GM12878 (cell line): ENCODE data around the gene ZBTB16. TPM values are rescaled to one million over a fixed set of nuclear protein-coding genes. Genes with fewer than 3 reads are reported as not detected.

Experiments
- ATAC-seq: fragments of 200-7000 bp; cut with Tn5 transposase; 3 replicates; pipeline ENCODE4 v1.9.1; 2020; ENCODE audit warnings: mild to moderate bottlenecking, moderate library complexity
- BruUV-seq: library from RNA; stranded (reverse); fragments of 400-500 nt; replicated peaks from 2 replicates; lab custom pipeline; 2021; lab: Mats Ljungman, UMichigan
- CTCF ChIA-PET: fragments of 300-600 bp; sonication (Branson Sonifier 250); formaldehyde crosslinking; extraction: SDS; loops from one replicate; lab custom pipeline; 2021; ENCODE audit warnings: inconsistent platforms; lab: Yijun Ruan, JAX
- POLR2A ChIA-PET: fragments of 350-600 bp; formaldehyde crosslinking; extraction: SDS; loops from one replicate; lab custom pipeline; 2021; ENCODE audit warnings: inconsistent platforms; lab: Charles Lee
- RAD21 ChIA-PET: fragments of 300-600 bp; sonication (Branson Sonifier 250); formaldehyde crosslinking; loops from one replicate; lab custom pipeline; 2023; ENCODE audit warnings: antibody characterized with exemption; ENCODE audit not compliant: unreplicated experiment; lab: Charles Lee
- SMC1A ChIA-PET: fragments of 300-600 bp; sonication (Branson Sonifier 250); formaldehyde crosslinking; loops from one replicate; lab custom pipeline; 2023; ENCODE audit not compliant: unreplicated experiment, uncharacterized antibody; lab: Charles Lee
- DNase-seq: peaks from one replicate; pipeline ENCODE4 v3.0.0-alpha.2; 2011; ENCODE audit warnings: low read depth, low spot score
- FAIRE-seq: peaks from 3 replicates; lab custom pipeline; 2011; peaks lifted over from hg19 to GRCh38; lab: Jason Lieb, UNC
- H2AFZ ChIP-seq: 2 replicates; pipeline ENCODE4 v1.6.0; 2011; ENCODE audit warnings: low read depth, low read length, control low read depth; ENCODE audit not compliant: control insufficient read depth
- H3K27ac ChIP-seq: 2 replicates; pipeline ENCODE4 v1.5.1; 2011; ENCODE audit warnings: control low read depth; ENCODE audit not compliant: control insufficient read depth, insufficient read depth
- H3K27me3 ChIP-seq, 2 experiments: replicated peaks in 1 of 2; 2 replicates each; pipeline versions ENCODE4 v1.6.0 to v1.6.1; 2011; ENCODE audit warnings: low read length in 1 of 2; ENCODE audit not compliant: control insufficient read depth in 2 of 2, insufficient read depth in 2 of 2
- H3K36me3 ChIP-seq, 2 experiments: 2 replicates each; pipeline ENCODE4 v1.5.1; 2011; ENCODE audit warnings: low read length in 1 of 2; ENCODE audit not compliant: control insufficient read depth in 2 of 2, insufficient read depth in 2 of 2
- H3K4me1 ChIP-seq: 2 replicates; pipeline ENCODE4 v1.6.1; 2011; ENCODE audit warnings: mild to moderate bottlenecking, low read length, moderate library complexity, mixed read lengths; ENCODE audit not compliant: control insufficient read depth, insufficient read depth
- H3K4me2 ChIP-seq: 2 replicates; pipeline ENCODE4 v1.6.0; 2011; ENCODE audit warnings: control low read depth; ENCODE audit not compliant: control insufficient read depth, insufficient read depth
- H3K4me3 ChIP-seq: fragments of 200-600 bp; sonication (generic); 2 replicates; pipeline ENCODE4 v1.5.1; 2016
- H3K79me2 ChIP-seq: 2 replicates; pipeline ENCODE4 v1.6.0; 2011; ENCODE audit warnings: low read length; ENCODE audit not compliant: control insufficient read depth, insufficient read depth
- H3K9ac ChIP-seq: 2 replicates; pipeline ENCODE4 v1.8.0; 2011; ENCODE audit warnings: low read length, control low read depth, mixed read lengths; ENCODE audit not compliant: control insufficient read depth, insufficient read depth
- H3K9me3 ChIP-seq: replicated peaks from 3 replicates; pipeline ENCODE4 v1.5.1; 2011; ENCODE audit warnings: mild to moderate bottlenecking, low read length; ENCODE audit not compliant: control insufficient read depth, insufficient read depth
- H4K20me1 ChIP-seq: 2 replicates; pipeline ENCODE4 v1.6.0; 2011; ENCODE audit not compliant: control insufficient read depth, insufficient read depth
- BCL11A ChIP-seq: IDR thresholded peaks from 2 replicates; pipeline ENCODE4 v1.6.1; 2011; ENCODE audit warnings: low read depth, low read length
- BMI1 ChIP-seq: fragments of 450-650 bp; IDR thresholded peaks from 2 replicates; pipeline ENCODE4 v1.6.1; 2016; ENCODE audit warnings: mild to moderate bottlenecking, moderate library complexity, borderline replicate concordance
- BRCA1 ChIP-seq: IDR thresholded peaks from 2 replicates; pipeline ENCODE4 v1.6.1; 2011; ENCODE audit warnings: low read depth, low read length, improper control_type of control experiment
- CBFB ChIP-seq: IDR thresholded peaks from 2 replicates; pipeline ENCODE4 v1.6.1; 2016; ENCODE audit warnings: antibody characterized with exemption, low read depth
- CREM ChIP-seq: IDR thresholded peaks from 2 replicates; pipeline ENCODE4 v1.6.1; 2014; ENCODE audit warnings: antibody characterized with exemption, low read depth
- EGR1 ChIP-seq, 2 experiments: IDR thresholded peaks; 1 replicate in 1 of 2; 2 replicates in 1 of 2; pipeline ENCODE4 v1.6.1; 2011 to 2012; ENCODE audit warnings: low read depth in 2 of 2, low read length in 2 of 2, borderline replicate concordance in 1 of 2, mild to moderate bottlenecking in 1 of 2, moderate library complexity in 1 of 2
- GABPA ChIP-seq: IDR thresholded peaks from 2 replicates; pipeline ENCODE4 v1.6.1; 2014; ENCODE audit warnings: antibody characterized with exemption, low read depth, mild to moderate bottlenecking, inconsistent platforms
- HCFC1 ChIP-seq: fragments of 150-350 bp; IDR thresholded peaks from 2 replicates; pipeline ENCODE4 v1.6.1; 2014; ENCODE audit warnings: low read length
- HDGF ChIP-seq: fragments of 450-650 bp; IDR thresholded peaks from 2 replicates; pipeline ENCODE4 v1.6.1; 2016; ENCODE audit warnings: antibody characterized with exemption
- IKZF2 ChIP-seq, 2 experiments: fragments of 450-650 bp; IDR thresholded peaks; 2 replicates each; pipeline ENCODE4 v1.6.1; 2017; ENCODE audit warnings: mild to moderate bottlenecking in 2 of 2, moderate library complexity in 2 of 2
- IRF4 ChIP-seq: IDR thresholded peaks from 2 replicates; pipeline ENCODE4 v1.6.1; 2011; ENCODE audit warnings: low read depth, low read length
- MTA2 ChIP-seq: fragments of 450-650 bp; IDR thresholded peaks from 2 replicates; pipeline ENCODE4 v1.6.1; 2016; ENCODE audit warnings: low read depth, mild to moderate bottlenecking, moderate library complexity
- MYC ChIP-seq: IDR thresholded peaks from 2 replicates; pipeline ENCODE4 v1.6.1; 2011; ENCODE audit warnings: mild to moderate bottlenecking, low read length, moderate library complexity, inconsistent platforms; ENCODE audit not compliant: insufficient read depth, insufficient replicate concordance, insufficient read length, severe bottlenecking
- RUNX3 ChIP-seq: IDR thresholded peaks from 2 replicates; pipeline ENCODE4 v1.6.1; 2012; ENCODE audit warnings: low read length, inconsistent platforms
- SMC3 ChIP-seq: IDR thresholded peaks from 2 replicates; pipeline ENCODE4 v1.6.1; 2011; ENCODE audit warnings: low read length, improper control_type of control experiment, borderline replicate concordance
- SP1 ChIP-seq: IDR thresholded peaks from one replicate; pipeline ENCODE4 v1.6.1; 2011; ENCODE audit warnings: low read depth, low read length
- TARDBP ChIP-seq: IDR thresholded peaks from 2 replicates; pipeline ENCODE4 v1.6.1; 2016; ENCODE audit warnings: borderline replicate concordance
- USF2 ChIP-seq: IDR thresholded peaks from 2 replicates; pipeline ENCODE4 v1.6.1; 2011; ENCODE audit warnings: low read depth, low read length, improper control_type of control experiment, borderline replicate concordance
- ZNF592 ChIP-seq: fragments of 450-650 bp; IDR thresholded peaks from 2 replicates; pipeline ENCODE4 v1.6.1; 2017; ENCODE audit warnings: mild to moderate bottlenecking, moderate library complexity
- WGBS: methylation state at CpG from one replicate; pipeline ENCODE4 v1.1.6; 2016; ENCODE audit warnings: low lambda C conversion rate; ENCODE audit not compliant: insufficient replicate concordance, insufficient coverage; ENCODE audit errors: missing lambda C conversion rate; 5-methylcytosine and 5-hydroxymethylcytosine counted together
- in situ Hi-C: fragments of 300-500 bp; cut with MboI; formaldehyde crosslinking; loops from 9 replicates; pipeline ENCODE4 v1.14.3; 2018; ENCODE audit warnings: mixed read lengths
- intact Hi-C: fragments of 100-400 bp; cut with micrococcal nuclease; formaldehyde crosslinking; loops from one replicate; pipeline ENCODE4 v1.14.2; 2022; ENCODE audit not compliant: unreplicated experiment
- polyA plus RNA-seq, 11 experiments: library from polyadenylated mRNA; depleted of rRNA in 4 of 11; unstranded in 6 of 11; stranded (reverse) in 5 of 11; fragments of >200 nt; fragmentation: Nextera tagmentation in 4 of 11; fragmentation: Illumina TruSeq in 1 of 11; extraction: Ambion mirVana in 4 of 11; extraction: Trizol in 1 of 11; gene quantifications; 1 replicate in 1 of 11; 2 replicates in 10 of 11; pipeline versions ENCODE4 v1.2.1 to v1.2.3, GENCODE V29; 2011 to 2016; ENCODE audit warnings: inconsistent platforms in 2 of 11, missing spikeins in 2 of 11, low read depth in 1 of 11
- total RNA-seq, 4 experiments: library from RNA; depleted of rRNA in 3 of 4; stranded (reverse); fragments of >200 nt in 3 of 4; fragmentation: Illumina TruSeq in 1 of 4; extraction: Trizol in 1 of 4; gene quantifications; 2 replicates each; pipeline versions ENCODE4 v1.2.1 to v1.2.3, GENCODE V29; 2013 to 2021

Gene ZBTB16
- total and polyA plus RNA-seq, 10 of the 15 experiments (the other 5 are each of a cell fraction or from before 2014, with no cell fraction given) = 0.38 TPM; not detected in 9

GRCh38 chr11:114130629-114131277, 71.2 kb downstream of the ZBTB16 start:
- CTCF ChIA-PET = no interaction called here

More at GRCh38 chr11:114130629-114131277, 71.2 kb downstream of the ZBTB16 start:
- ChIA-PET POLR2A (no interaction called here), RAD21 (no interaction called here), SMC1A (no interaction called here)
- no peak overlapping the region for H2AFZ ChIP-seq
- H3K9ac ChIP-seq = no peak overlapping the region
- H3K4me2 ChIP-seq = no peak overlapping the region
- no peak overlapping the region for H3K4me3 ChIP-seq
- no peaks in the 10 kb centered on the region for H3K9me3 ChIP-seq
- H3K4me1 ChIP-seq = no peaks in the 10 kb centered on the region
- no peak for DNase-seq
- FAIRE-seq = no peak
- H3K27me3 ChIP-seq = no peaks in the 10 kb centered on the region; a peak in 2 of 4 replicates
- WGBS = 45% methylated on average over 7 of the region's 7 CpGs
- intact Hi-C loops = no loop called here
- in situ Hi-C loops = no loop called here
- TF ChIP-seq IRF4 = no peak
- no peak for TF ChIP-seq HCFC1
- no peak for TF ChIP-seq CBFB
- no peak for TF ChIP-seq ZNF592
- no peak for TF ChIP-seq BCL11A
- TF ChIP-seq IKZF2 (IDR thresholded peaks at IDR 0.05) = no peak
- no peak for TF ChIP-seq MYC
- TF ChIP-seq RUNX3 = no peak
- TF ChIP-seq GABPA = no peak
- no peak for TF ChIP-seq HDGF
- TF ChIP-seq MTA2 = no peak
- no peak for TF ChIP-seq BRCA1
- no peak for TF ChIP-seq BMI1
- TF ChIP-seq SP1 = no peak
- no peak for TF ChIP-seq EGR1 (IDR thresholded peaks at IDR 0.05; ENCODE audit: borderline replicate concordance in 1 of 2, low read depth in 2 of 2, low read length in 2 of 2)
- TF ChIP-seq CREM = no peak
- no peak for TF ChIP-seq SMC3
- no peak for TF ChIP-seq TARDBP
- TF ChIP-seq USF2 = no peak
- H3K79me2 ChIP-seq = no peaks in the 10 kb centered on the region
- BruUV-seq = no TSS peak
- no peaks in the 10 kb centered on the region for H3K36me3 ChIP-seq
- H3K27ac ChIP-seq = no peak overlapping the region
- no peak for ATAC-seq
- no peaks in the 10 kb centered on the region for H4K20me1 ChIP-seq
